GM12872 (cell line): ENCODE measurements around the gene CLEC18B.

ENCODE experiments used
- CTCF ChIP-seq: IDR thresholded peaks from 3 replicates; pipeline ENCODE4 v1.5.1; 2011; ENCODE audit warnings: low read depth, mild to moderate bottlenecking, low read length, moderate library complexity; ENCODE audit not compliant: insufficient read depth

Gene CLEC18B

DNA sequence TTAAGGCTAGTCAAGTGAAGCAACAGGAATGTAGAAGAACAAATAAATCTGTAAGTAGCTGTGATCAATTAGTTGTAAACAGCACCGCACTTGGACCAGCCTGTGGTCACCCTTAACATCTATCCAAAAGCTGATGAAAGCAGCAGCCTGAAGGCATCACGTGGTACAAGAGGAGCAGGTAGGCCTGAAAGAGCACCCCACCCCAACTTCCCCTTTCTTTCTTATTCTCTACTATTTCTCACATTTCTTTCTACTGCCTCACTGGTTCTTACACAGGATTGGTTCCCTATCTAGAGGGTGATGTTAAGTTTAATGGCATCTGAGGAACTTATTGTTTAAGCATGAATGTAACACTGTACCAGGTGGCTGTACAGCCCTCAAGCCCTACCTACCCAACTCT, 42.6 kb upstream of the CLEC18B start:
- no peak for TF ChIP-seq CTCF

- no peak for TF ChIP-seq CTCF
Observed at GRCh38 chr16:74462361-74462760, 41.1 kb upstream of the CLEC18B start.

DNA sequence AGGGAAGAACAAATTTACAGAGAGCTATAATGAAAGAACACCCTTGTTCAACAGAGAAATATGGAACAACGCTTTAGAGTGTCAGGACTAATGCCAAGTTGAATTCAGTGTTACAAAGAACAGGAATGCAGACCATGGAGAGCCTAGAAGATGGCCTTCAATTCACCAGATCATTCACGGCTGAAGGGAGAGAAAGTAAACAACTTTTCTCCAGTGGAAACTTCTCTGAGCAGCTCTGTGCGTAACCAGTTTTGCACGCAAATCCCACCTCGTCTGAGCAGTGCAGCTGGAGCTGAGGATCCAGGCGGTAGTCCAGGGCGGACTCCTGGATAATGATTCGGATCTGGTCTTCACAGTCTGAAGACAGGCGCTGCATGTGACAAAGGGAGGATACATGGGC, 40.5 kb upstream of the CLEC18B start:
- no peak for TF ChIP-seq CTCF

DNA sequence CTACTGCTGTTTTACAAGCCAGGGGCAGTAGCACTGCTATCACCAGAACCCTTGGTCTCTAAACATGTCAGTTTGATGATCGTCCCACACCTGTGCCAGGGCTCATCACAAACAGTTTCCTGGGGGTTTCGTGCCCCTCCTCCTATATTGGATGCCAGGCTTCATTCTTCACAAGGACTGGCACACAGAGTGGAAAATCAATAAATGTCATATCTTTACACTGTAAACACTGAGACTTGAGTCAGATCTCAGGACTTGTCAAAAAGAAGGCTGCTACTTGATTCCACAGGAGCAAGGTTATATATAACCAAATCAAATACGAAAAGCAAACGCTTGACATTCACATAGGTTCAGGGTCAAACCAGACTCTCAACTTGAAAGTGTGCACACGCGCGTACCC, 39.3 kb upstream of the CLEC18B start:
- no peak for TF ChIP-seq CTCF

DNA sequence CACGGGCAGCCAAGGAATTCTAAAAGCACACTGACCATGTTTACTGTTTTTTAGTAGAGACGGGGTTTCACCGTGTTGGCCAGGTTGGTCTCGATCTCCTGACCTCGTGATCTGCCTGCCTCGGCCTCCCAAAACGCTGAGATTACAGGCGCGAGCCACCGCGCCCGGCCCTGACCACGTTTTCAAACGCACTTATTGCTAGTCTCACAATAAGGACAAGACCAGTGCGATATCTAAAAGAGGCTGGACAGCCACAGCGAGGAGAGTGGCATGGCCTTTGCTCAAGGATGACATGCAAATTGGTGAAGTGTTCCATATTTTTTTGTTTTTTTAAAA, 35.0 kb upstream of the CLEC18B start:
- TF ChIP-seq CTCF = no peak

- no peak for TF ChIP-seq CTCF
Observed at GRCh38 chr16:74455619-74456289, 34.5 kb upstream of the CLEC18B start.

DNA sequence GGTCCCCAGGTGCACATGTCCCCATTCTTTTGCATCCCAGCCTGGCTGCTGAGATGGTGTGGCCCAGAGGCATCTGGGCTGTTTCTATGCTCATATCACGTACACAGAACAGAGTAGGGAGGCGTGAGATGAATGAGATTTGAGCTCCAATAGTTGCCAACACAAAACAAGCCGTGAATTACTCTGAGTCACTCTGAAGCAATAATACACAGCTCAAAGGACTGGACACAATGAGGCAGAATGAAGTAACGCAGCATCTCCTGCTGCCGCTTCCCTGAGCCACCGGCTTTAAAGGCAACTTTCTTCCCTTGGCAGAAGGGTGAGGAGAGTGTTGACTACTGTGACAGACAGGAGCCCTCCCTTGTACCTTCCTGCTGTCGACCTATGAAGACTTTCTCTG, 33.9 kb upstream of the CLEC18B start:
- no peak for TF ChIP-seq CTCF
